HG02970 (cell line): ENCODE results near the gene STK4.
A peak's percentile ranks its signal among the peaks of the same experiment; 100 is the strongest.

Experiments used
- ATAC-seq: cut with Tn5 transposase; IDR thresholded peaks from one replicate; pipeline ENCODE4 v1.9.1; 2021; ENCODE audit warnings: mild to moderate bottlenecking, moderate library complexity, moderate number of reproducible peaks; ENCODE audit not compliant: unreplicated experiment, low FRiP score

Gene STK4

DNA sequence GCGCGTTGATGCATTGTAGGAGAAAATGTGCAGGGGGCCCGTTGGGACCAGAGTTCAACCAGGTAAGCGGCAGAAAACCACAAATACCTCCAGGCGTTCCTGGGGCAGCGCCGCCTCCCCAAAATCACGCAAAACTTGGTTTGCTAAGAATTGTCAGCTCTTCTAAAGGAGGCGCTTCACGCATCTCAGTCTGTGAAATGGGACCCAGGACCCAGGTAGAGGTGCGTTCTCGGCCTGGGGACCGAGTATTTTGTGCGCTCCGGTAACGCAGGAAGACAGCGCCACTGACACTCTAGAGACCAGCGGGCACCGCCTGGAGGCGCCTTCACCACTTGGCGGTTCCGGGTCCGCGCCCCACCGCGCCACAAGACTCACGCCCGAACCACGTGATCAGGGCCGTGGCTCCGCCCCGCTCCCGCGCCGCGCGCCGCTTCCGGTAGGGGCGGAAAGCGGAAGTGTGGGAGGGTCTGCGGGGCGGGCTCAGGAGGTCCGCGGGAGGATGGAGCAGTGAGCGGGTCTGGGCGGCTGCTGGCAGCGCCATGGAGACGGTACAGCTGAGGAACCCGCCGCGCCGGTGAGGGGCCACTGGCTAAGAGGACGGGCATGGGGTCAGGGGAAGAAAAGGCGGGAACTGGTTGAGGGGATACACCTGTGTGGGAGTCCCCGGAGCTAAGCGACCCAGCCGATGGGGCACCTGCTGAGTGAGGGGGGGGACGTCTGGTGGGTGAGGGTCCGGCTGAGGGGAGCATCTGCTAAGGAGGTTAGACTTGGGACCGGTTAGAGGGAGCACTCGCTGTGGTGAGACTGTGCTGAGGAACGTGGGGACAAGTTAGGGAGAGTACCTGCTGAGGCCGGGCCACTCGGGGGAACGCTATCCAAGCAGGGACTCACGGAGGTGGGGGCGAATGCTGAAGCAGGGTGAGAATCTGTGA lies at the start of gene STK4:
TSS of gene STK4 (plus strand) at position 483 of the 932 bp plus-strand sequence. CDS start at position 540, 57 bp downstream.
- peak; percentile 81 for ATAC-seq

DNA sequence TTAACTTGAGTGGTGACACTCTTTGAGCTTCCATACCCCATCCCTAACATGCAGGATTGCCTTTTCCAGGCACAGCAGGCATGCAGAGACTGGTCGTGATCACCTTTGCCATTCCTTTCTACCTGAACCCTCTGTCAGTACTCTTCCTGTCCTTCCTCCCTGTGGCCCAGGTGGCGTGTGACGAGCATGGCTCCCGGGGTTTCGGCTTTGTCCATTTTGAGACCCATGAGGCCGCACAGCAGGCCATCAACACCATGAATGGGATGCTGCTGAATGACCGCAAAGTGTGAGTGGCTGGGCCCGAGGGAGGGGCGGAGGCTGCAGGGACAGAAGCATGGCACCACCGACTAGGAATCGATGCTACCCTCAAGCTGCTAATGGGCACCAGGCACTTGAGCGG lies 49.7 kb upstream of the STK4 start:
- ATAC-seq, result no peak

DNA sequence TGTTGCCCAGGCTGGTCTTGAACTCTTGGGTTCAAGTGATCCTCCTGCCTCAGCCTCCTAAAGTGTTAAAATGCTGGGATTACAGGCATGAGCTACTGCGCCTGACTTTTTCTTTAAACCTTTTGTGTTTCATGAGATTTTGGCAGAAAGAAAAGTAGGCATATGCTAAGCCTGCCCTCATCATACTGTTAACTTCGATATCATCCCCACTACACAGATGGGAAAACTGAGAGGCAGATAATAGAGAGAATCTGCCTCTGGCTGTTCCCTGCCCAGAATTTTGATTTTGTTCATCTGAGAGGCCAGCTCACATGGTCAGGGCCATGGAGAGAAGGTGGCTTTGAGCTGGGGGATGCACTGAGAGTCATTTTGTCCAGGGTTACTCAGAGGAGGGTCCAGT lies 48.9 kb upstream of the STK4 start:
- ATAC-seq, result no peak

DNA sequence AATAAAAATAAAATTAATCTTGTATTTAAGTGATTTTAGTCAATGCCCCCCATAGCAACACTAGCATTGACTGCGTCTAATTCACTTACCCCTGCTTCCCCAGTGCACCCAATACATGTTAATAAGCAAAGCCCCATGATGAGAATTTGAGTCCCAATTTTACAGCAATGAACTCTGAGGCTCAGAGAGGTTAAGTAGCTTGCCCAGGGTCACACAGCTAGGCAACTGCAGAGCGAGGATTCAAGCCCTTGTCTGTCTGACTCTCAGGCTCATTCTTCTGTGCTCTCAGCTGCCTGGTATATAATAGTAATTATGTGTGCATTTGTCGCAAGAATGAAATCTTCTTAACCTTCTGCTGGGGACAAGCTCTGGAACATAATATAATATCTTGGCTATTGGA lies 48.0 kb upstream of the STK4 start:
- ATAC-seq, result no peak

DNA sequence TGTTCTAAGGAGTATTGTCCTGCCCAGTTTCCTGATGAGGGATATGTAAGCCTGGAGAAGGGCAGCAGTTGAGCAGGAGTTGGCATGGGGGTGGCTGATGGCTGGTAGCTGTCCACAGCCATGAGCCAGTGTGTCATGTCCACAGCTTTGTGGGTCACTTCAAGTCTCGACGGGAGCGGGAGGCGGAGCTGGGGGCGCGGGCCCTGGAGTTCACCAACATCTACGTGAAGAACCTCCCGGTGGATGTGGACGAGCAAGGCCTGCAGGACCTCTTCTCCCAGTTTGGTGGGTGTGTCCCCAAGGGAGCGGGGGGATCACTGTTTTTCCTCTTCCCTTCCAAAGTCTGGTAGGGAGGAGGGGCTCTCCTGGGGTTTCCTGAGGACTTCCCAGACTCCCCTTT lies 47.6 kb upstream of the STK4 start:
- no peak for ATAC-seq

DNA sequence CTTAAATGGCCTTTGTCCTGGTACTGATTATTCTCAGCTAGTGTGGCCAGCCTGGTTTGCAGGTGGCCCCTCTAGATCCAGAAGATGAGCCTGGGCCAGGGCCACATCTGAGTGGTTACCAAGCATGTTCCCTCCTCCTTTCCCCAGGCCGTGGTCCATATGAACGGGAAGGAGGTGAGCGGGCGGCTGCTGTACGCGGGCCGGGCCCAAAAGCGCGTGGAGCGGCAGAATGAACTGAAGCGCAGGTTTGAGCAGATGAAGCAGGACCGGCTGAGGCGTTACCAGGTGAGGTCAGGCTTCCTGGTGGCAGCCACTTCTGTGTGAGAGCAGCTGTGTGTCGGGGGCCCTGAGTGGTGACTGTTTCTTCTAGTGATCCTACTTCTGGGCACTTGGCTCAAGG lies 44.9 kb upstream of the STK4 start:
- ATAC-seq, result no peak

DNA sequence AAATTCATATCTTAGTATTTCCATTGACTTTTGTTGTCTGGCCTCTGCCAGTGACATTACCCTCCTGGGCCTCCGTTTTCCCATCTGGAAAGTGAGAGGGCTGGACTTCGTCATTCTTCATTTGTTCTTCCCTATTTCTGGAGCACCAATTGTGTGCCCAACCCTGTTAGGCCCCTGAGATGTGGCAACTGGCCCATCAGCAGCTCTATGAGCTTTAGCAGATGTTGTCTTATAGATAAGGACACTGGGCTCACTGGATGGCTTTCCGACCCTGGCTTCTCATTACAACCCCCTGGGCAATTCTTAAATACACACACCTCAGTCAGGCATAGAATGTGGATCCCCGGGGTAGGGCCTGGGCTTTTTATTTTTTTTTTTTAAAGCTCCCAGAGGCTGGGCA lies 41.8 kb upstream of the STK4 start:
- no peak for ATAC-seq

DNA sequence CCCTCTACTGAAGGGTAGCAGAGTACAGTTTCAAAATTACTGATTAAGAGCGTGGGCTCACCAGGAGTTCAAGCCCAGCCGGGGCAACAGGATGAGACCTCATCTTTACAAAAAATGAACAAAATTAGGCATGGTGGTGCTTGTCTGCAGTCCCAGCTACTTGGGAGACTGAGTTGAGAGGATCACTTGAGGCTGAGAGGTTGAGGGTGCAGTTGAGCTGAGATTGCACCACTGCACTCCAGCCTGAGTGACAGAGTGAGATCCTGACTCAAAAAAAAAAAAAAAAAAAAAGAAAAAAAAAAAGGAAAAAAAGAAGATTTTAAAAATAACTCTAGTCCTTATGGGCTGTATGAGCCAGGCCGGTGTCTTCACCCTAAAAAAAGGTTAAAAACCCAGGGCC lies 37.7 kb upstream of the STK4 start:
- no peak for ATAC-seq

DNA sequence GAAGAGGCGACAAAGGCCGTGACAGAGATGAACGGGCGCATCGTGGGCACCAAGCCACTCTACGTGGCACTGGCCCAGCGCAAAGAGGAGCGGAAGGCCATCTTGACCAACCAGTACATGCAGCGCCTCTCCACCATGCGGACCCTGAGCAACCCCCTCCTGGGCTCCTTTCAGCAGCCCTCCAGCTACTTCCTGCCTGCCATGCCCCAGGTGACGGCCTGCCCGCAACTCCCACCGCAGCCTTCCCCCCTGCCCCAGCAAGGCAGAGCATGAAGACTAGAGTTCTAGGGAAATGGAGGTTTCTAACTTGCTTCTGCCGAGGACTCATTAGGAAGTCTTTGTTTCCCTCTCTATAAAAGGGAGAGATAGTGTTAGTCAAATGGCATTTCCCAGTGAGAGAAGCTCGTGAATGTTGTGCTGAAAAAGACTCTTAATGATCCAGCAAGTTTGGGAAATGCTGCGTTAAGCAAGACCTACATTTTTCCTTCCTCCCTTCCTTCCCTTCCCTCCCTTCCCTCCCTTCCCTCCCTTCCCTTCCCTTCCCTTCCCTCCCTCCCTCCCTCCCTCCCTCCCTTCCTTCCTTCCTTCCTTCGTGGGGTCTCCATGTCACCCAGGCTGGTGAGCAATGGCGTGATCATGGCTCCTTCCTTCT lies 35.7 kb upstream of the STK4 start:
- no peak for ATAC-seq

DNA sequence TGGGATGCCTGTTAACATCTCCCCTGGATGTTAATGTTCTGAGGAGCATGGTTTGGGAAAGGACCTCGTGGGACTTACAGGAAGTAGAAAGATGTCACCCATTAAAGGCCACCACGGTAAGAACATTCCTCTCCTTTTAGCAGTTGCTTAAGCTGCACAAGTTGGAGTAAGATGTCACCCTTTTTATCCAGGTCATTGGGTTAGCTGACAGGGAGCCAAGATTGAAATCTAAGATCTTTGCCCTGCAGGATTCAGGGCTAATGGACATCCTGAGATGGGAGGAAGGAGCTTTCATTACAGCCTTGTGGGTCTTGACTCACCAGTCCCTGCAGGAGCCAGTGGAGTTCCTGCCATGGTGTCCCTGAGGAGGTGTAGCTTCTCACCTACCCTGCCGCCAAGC lies 34.4 kb upstream of the STK4 start:
- ATAC-seq, result no peak

DNA sequence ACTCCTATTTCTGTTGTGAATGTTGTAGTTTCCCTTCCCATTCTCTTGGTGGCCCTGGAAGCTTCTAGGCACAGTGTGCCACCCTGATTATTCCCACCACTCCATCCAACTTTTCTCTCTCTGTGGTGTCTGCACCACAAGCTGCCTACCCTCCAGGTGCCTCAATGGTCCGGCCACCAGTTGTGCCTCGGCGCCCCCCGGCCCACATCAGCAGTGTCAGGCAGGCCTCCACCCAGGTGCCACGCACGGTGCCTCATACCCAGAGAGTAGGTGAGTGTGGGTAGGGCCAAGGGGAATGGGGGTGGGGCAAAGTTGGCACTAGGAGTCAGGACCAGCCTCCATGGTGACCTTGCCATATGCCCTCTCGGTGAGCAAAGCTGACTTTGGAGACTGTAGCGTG lies 33.4 kb upstream of the STK4 start:
- no peak for ATAC-seq

DNA sequence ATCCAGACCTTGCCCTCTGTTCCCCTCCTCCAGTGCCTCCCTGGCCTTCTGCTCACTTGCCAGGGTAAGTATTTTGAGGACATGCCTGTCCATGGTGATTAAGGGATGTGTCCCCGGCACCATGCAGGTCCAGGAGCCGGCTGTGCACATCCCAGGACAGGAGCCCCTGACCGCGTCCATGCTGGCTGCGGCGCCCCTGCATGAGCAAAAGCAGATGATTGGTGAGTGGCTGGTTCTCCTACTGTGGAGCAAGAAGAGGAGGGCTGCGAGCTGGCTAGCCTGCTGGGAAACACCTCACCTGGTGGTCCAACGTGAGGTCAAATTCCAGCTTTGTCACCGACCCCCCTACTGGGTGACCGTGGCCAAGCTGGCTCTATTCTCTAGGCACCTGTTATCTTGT lies 29.8 kb upstream of the STK4 start:
- no peak for ATAC-seq

DNA sequence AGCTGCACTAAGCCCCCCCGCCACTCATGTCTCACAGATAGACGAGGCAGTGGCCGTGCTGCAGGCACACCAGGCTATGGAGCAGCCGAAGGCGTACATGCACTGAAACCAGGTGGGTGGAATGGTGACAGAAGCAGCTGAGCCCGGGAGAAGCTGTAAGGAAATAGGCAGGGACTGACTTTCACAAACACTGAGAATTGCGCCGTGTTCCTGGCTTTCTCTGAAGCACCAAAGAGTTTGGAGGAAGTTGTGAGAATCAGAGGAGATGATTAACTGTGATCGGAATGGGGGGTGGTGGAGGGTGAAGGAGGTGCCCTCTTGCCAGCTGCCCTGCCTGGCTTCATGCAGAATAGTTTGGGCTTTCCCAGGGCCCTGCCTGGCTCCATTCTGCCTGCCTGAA lies 27.7 kb upstream of the STK4 start:
- ATAC-seq, result no peak

DNA sequence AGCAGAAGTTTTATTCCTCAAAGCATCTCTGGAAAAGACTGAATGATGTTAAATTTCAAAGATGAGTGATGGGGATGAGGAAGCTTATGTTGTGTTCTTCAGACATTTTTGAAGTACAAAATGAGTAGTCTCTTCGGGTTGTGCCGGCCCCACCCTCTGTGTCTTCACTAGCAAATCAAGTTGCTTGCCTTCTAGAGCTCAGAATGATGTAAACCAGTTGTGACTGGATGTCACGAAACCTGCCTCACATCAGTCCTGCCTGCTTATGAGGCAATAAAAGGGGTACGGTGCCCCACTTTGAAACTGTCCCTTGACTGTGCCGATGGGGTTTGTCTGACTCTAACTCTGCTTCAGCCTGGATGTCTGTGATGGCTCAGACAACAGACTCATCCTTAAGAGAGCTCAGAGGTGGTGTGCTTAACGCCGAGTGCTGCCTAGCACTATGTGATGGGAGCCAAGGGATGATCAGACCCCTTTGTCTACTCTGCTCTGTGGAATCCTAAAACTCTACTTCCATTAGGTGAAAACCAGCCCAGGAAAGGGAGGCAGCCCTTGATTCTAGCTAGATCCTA lies 25.1 kb upstream of the STK4 start:
- no peak for ATAC-seq

DNA sequence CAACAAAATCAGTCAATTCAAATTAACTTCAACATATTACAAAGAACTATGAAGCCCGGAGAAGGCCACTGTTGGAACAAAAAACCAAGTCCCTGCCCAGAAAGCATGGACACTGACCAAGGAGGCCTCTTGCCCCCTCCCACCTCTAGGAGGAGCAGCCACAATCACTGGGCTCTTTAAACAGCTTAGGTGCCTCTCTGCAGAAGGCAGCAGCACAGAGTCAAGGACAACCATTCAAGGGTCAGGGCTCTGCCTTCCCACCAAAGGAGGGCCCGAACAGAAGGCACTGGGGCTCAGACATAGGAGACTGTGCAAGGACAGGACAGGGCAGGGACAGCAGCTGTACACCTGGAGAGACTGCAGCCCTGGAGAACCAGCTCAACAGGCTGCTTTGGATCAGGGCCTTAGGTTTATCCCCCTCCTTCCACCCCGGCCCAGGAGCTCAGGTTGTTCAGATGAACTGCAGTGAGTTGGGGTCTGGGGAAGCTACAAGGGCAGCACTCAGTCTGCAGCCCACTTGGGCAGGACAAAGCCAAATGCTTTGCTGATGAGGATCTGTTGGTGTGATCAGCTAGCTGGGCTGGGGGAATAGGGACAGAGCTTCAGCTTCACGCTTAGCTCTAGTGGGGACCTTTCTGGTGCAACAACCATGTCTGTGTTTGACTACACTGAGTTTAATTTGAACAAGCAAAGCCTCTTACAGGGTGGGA lies 23.9 kb upstream of the STK4 start:
- ATAC-seq, result no peak

DNA sequence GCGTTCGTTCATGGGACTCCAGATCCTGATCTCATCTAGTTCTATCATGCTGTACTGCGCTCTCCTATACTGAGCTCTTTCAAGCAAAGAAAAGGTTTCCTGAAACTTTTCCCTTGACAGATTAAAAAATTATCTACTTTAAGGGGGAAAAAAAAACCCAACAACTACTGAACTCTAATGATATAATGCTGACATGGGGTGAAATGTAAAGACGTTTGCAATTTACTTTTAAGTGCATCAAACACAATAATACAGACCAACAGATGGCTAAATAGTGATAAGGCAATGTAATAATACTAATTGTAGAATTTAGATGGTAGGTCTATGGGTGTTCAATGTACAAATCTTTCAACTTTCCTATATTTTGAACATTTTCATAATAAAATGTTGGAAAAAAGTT lies 22.5 kb upstream of the STK4 start:
- no peak for ATAC-seq

DNA sequence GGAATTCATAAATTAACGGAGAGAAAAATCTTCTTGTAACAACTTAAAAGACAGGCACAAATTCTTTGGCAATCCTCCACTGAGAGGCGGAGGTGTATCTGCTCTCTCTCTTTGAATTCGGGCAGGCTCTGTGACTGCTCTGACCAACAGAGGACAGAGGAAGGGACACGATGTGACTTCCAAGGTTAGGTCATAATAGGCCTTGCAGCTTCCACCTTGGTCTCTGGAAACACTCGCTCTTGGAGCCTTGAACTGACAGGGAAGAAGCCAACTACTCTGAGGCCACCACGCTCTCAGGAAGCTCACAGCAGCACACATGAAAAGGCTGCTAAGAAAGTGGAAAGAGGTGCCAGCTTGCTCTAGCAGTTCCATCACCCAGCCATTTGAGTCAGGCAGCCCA lies 21.1 kb upstream of the STK4 start:
- ATAC-seq, result no peak

DNA sequence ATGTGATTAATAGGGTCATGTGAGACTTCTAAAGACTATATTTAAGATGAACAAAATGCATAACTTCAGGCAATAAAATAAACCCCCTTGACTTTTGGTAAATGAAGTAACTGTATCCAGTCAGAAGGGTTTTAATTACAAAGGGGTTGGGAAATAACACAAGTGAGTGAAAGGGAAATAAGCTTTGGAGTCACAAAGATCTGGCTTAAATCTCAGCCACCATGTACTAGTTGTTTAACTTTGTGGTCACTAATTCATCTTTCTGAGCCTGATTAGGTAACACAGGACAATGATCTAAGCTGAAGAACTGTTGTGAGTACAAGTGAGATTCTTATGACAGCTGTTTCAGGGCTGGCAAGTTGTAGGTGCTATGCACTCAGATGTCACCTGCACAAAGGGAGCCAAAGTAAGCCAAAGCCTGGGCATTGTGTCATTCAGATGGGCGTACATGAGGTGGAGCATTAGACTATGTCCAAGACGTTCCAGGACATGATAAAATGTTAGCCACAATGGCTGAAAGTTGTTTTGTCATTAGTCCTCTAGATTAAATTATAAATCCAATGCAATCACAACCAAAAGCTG lies 19.9 kb upstream of the STK4 start:
- no peak for ATAC-seq

DNA sequence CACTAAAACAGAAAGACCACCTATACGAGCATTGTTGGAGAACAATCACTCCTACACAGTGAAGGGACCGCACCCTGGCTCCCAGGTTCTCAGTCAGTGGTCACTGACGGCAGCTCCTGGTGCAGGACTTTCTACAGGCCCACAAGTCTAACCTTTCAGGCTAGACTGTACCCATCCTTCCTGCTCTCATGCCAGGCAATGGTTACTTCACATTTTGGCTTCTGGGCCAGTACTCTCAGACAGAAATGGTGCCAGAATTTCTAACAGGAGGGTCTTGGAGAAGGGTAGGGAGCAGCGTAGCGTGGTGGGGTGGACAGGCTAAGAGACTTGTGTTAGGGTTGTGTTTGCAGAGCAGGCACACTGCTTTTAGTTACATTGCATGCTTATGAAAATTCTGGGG lies 18.2 kb upstream of the STK4 start:
- no peak for ATAC-seq

DNA sequence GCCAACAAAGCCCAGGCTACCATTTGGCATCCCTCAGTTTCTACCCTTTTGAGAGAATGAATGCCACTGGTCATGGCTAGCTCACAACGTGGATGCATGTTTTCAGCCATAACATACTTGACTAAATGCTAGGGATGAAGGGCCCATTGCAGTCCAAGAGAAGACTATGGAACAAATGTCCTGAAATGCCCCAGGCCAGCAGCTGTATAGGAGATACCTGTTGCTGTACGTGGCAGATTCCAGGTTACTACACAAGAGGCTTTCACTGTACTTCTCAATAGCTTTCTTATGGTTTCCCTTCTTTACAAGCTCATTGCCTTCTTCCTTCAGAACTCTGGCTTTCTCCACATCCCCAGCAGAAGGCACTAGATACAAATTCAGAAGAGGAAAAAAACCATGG lies 17.8 kb upstream of the STK4 start:
- no peak for ATAC-seq

DNA sequence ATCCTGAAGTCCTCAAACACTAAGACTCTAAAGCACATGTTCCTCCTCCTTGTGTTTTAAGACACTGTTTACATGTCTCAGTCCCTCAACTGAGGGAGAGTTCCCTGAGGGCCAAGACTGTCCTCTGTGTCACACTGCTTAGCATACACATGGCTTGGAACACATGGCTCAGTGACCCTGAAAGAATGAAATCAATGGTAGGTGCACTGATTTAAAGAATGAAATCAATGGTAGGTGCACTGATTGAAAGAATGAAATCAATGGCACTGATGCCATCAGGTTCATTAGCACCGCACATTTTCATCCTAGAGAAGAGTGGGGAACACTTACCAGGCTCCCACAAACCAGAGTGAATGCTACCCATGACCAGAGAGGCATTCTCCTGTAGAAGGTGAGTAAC lies 15.9 kb upstream of the STK4 start:
- no peak for ATAC-seq
